ENCODE results near the gene SYCE1. TPM values are rescaled to one million over a fixed set of nuclear protein-coding genes. Genes with fewer than 3 reads are reported as not detected.

The SYCE1 gene
- total RNA-seq, 2 donors from 2014 or later: 1.0 to 2.0 TPM

GRCh38 chr10:133511408-133511807 is 54.0 kb downstream of the SYCE1 start:
- H3K27ac ChIP-seq: no peak overlapping the region
- no peak overlapping the region for H3K4me3 ChIP-seq
- DNase-seq (no peak), ATAC-seq (no peak)
- no peaks in the 10 kb centered on the region for H3K9me3 ChIP-seq
- no peak for TF ChIP-seq POLR2A (IDR thresholded peaks at IDR 0.05)
- TF ChIP-seq, protein P1, sequence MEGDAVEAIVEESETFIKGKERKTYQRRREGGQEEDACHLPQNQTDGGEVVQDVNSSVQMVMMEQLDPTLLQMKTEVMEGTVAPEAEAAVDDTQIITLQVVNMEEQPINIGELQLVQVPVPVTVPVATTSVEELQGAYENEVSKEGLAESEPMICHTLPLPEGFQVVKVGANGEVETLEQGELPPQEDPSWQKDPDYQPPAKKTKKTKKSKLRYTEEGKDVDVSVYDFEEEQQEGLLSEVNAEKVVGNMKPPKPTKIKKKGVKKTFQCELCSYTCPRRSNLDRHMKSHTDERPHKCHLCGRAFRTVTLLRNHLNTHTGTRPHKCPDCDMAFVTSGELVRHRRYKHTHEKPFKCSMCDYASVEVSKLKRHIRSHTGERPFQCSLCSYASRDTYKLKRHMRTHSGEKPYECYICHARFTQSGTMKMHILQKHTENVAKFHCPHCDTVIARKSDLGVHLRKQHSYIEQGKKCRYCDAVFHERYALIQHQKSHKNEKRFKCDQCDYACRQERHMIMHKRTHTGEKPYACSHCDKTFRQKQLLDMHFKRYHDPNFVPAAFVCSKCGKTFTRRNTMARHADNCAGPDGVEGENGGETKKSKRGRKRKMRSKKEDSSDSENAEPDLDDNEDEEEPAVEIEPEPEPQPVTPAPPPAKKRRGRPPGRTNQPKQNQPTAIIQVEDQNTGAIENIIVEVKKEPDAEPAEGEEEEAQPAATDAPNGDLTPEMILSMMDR (IDR thresholded peaks at IDR 0.05): no peak
- no peaks in the 10 kb centered on the region for H3K36me3 ChIP-seq (replicated peaks in 1 of 2; ENCODE audit: insufficient read depth in 1 of 2, low read depth in 2 of 2)
- H3K27me3 ChIP-seq: no peaks in the 10 kb centered on the region
- WGBS, 2 donors: 37 to 38% methylated on average over 4 of the region's 4 CpGs
- intact Hi-C loops (cut with DNase I): no loop called here
- H3K4me1 ChIP-seq: peaks cover 43% of the 10 kb centered on the region

DNA sequence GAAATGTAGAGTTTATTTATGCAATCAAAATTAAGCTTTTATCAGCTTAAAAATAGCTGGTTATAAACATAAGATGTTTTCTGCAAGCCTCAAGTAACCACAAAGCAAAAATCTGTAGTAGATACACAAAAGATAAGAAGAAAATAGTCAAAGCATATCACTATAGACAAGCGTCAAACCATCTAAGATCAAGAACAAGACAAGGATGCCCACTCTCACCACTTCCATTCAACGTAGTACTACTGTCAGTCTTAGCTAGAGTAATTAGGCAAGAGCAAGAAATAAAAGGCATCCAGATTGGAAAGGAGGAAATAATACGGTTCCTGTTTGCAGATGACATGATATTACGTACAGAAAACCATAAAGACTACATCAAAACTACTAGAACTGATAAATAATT is 55.7 kb downstream of the SYCE1 start:
- Histone ChIP-seq H3K9me3 (no peaks in the 10 kb centered on the region), H3K27me3 (no peaks in the 10 kb centered on the region), H3K27ac (no peak overlapping the region), H3K4me3 (no peak overlapping the region), H3K36me3 (replicated peaks in 1 of 2; ENCODE audit: insufficient read depth in 1 of 2, low read depth in 2 of 2) (no peaks in the 10 kb centered on the region), H3K4me1 (peaks cover 30% of the 10 kb centered on the region)
- WGBS, 2 donors: 85 to 89% methylated on average over 4 of the region's 4 CpGs
- ATAC-seq: no peak
- intact Hi-C loops (cut with DNase I): no loop called here
- TF ChIP-seq POLR2A (IDR thresholded peaks at IDR 0.05): no peak
- TF ChIP-seq, protein P1 (IDR thresholded peaks at IDR 0.05): no peak
- no peak for DNase-seq

Other genes with a start within 250 kb of the SYCE1 start
- 1 to 10 TPM in 1 of 2 donors, not detected in 1; 1.8 TPM for gene CALY, start 228.7 kb downstream of the SYCE1 start, total RNA-seq
- gene PRAP1, start 218.2 kb downstream of the SYCE1 start, total RNA-seq: 1 to 10 TPM in 1 of 2 donors, not detected in 1; 6.5 TPM
- gene FUOM, start 207.6 kb downstream of the SYCE1 start, total RNA-seq: 10 to 100 TPM; 12.5 to 16.1 TPM
- gene ECHS1, start 192.2 kb downstream of the SYCE1 start, total RNA-seq: 10 to 100 TPM; 44.4 to 71.9 TPM
- 1 to 10 TPM; 8.3 to 9.6 TPM for gene PAOX, start 186.3 kb downstream of the SYCE1 start, total RNA-seq
- gene MTG1, start 171.4 kb downstream of the SYCE1 start, total RNA-seq: 10 to 100 TPM; 22.8 to 83.7 TPM
- not detected for gene SPRN, start 141.0 kb downstream of the SYCE1 start, total RNA-seq
- gene SCART1, start 111.6 kb downstream of the SYCE1 start, total RNA-seq: 10 to 100 TPM in 1 of 2 donors, 1 to 10 TPM in 1; 3.9 to 11.2 TPM
- 10 to 100 TPM in 1 of 2 donors, 1 to 10 TPM in 1; 3.9 to 18.1 TPM for gene CYP2E1, start 38.2 kb downstream of the SYCE1 start, total RNA-seq
- not detected for gene FRG2B, start 61.2 kb upstream of the SYCE1 start, total RNA-seq

Measured in body of pancreas (tissue), 4 donors.